Neural crest cell (in vitro differentiated cells): ENCODE data around the gene ERC2. TPM values are rescaled to one million over a fixed set of nuclear protein-coding genes. Genes with fewer than 3 reads are reported as not detected.

Experiments used
- DNase-seq: peaks from one replicate; pipeline ENCODE4 v3.0.0; 2021; ENCODE audit warnings: low read depth, mixed read lengths, low spot score
- H3K27ac Mint-ChIP-seq: one replicate; pipeline ENCODE4 v1.8.0; 2021; ENCODE audit warnings: mild to moderate bottlenecking, mixed read lengths; ENCODE audit not compliant: unreplicated experiment
- H3K27me3 Mint-ChIP-seq: 2 replicates; pipeline ENCODE4 v1.8.0; 2021; ENCODE audit warnings: low read depth, mild to moderate bottlenecking, mixed read lengths
- H3K36me3 Mint-ChIP-seq: 2 replicates; pipeline ENCODE4 v1.8.0; 2021; ENCODE audit warnings: low read depth, mild to moderate bottlenecking, mixed read lengths
- H3K4me1 Mint-ChIP-seq: 2 replicates; pipeline ENCODE4 v1.8.0; 2021; ENCODE audit warnings: mixed read lengths
- H3K4me3 Mint-ChIP-seq: one replicate; pipeline ENCODE4 v1.8.0; 2021; ENCODE audit warnings: mild to moderate bottlenecking, mixed read lengths
- H3K9me3 Mint-ChIP-seq: 2 replicates; pipeline ENCODE4 v1.8.0; 2021; ENCODE audit warnings: mixed read lengths
- CTCF ChIP-seq: fragments of 200-600 bp; sonication (generic); conservative IDR thresholded peaks from 2 replicates; pipeline ENCODE4 v1.5.0; 2021; ENCODE audit warnings: antibody characterized with exemption, mild to moderate bottlenecking
- total RNA-seq: library from RNA; stranded (reverse); gene quantifications from 2 replicates; pipeline ENCODE4 v1.2.1, GENCODE V29; 2021

ERC2 gene
- total RNA-seq, 1 donor from 2014 or later = 13.5 TPM

- Mint-ChIP-seq H3K27ac (no peak overlapping the region), H3K27me3 (no peaks in the 10 kb centered on the region), H3K4me3 (no peak overlapping the region), H3K36me3 (peaks cover under 1% of the 10 kb centered on the region), H3K9me3 (peaks cover 4% of the 10 kb centered on the region), H3K4me1 (no peaks in the 10 kb centered on the region)
- no peak for DNase-seq
- TF ChIP-seq CTCF = no peak
These were observed 61.3 kb downstream of the ERC2 start for GRCh38 chr3:56406826-56407515.

- Mint-ChIP-seq H3K27me3 (no peaks in the 10 kb centered on the region), H3K4me1 (no peaks in the 10 kb centered on the region)
These were observed 63.4 kb downstream of the ERC2 start for GRCh38 chr3:56404884-56405283.

GRCh38 chr3:56398659-56399058, 69.6 kb downstream of the ERC2 start:
- Mint-ChIP-seq H3K27ac (no peak overlapping the region), H3K9me3 (peaks cover 8% of the 10 kb centered on the region), H3K4me1 (peaks cover 10% of the 10 kb centered on the region), H3K36me3 (peaks cover 6% of the 10 kb centered on the region), H3K4me3 (no peak overlapping the region), H3K27me3 (no peaks in the 10 kb centered on the region)
- no peak for TF ChIP-seq CTCF
- no peak for DNase-seq

More at GRCh38 chr3:56404884-56405283, 63.4 kb downstream of the ERC2 start:
- no peak for TF ChIP-seq CTCF
- H3K27ac Mint-ChIP-seq = no peak overlapping the region
- DNase-seq = no peak
- peaks cover 3% of the 10 kb centered on the region for H3K36me3 Mint-ChIP-seq
- H3K4me3 Mint-ChIP-seq = no peak overlapping the region
- H3K9me3 Mint-ChIP-seq = peaks cover 7% of the 10 kb centered on the region

- Mint-ChIP-seq H3K27me3 (no peaks in the 10 kb centered on the region), H3K36me3 (peaks cover 6% of the 10 kb centered on the region), H3K4me1 (peaks cover 19% of the 10 kb centered on the region), H3K4me3 (no peak overlapping the region), H3K9me3 (peaks cover 6% of the 10 kb centered on the region), H3K27ac (no peak overlapping the region)
- DNase-seq = no peak
- TF ChIP-seq CTCF = no peak
These were observed 70.5 kb downstream of the ERC2 start for GRCh38 chr3:56397798-56398197.

GRCh38 chr3:56389183-56389830, 79.0 kb downstream of the ERC2 start:
- no peaks in the 10 kb centered on the region for H3K27me3 Mint-ChIP-seq
- no peak for TF ChIP-seq CTCF
- DNase-seq = no peak
- peaks cover 4% of the 10 kb centered on the region for H3K9me3 Mint-ChIP-seq
- H3K4me1 Mint-ChIP-seq = peaks cover 16% of the 10 kb centered on the region
- no peak overlapping the region for H3K27ac Mint-ChIP-seq
- peaks cover 2% of the 10 kb centered on the region for H3K36me3 Mint-ChIP-seq
- no peak overlapping the region for H3K4me3 Mint-ChIP-seq
